BJ (cell line): Measurements from ENCODE around the gene VSX1. TPM values are rescaled to one million over a fixed set of nuclear protein-coding genes. Genes with fewer than 3 reads are reported as not detected.

Experiments
- CTCF ChIA-PET: fragments of 350-600 bp; formaldehyde crosslinking; extraction: SDS; loops from one replicate; lab custom pipeline; 2021; ENCODE audit warnings: antibody characterized with exemption, inconsistent platforms; lab: Yijun Ruan, JAX
- POLR2A ChIA-PET: fragments of 300-600 bp; sonication (Branson Sonifier 250); formaldehyde crosslinking; extraction: SDS; loops from one replicate; lab custom pipeline; 2021; ENCODE audit warnings: antibody characterized with exemption; lab: Charles Lee
- DNase-seq: peaks from one replicate; pipeline ENCODE4 v3.0.0-alpha.2; 2011; ENCODE audit warnings: low read depth
- H3K27me3 ChIP-seq: 2 replicates; pipeline ENCODE4 v1.6.0; 2011; ENCODE audit warnings: low read length; ENCODE audit not compliant: control insufficient read depth, insufficient read depth
- H3K36me3 ChIP-seq: 2 replicates; pipeline ENCODE4 v1.5.1; 2011; ENCODE audit warnings: low read length; ENCODE audit not compliant: control insufficient read depth, insufficient read depth
- H3K4me3 ChIP-seq: 2 replicates; pipeline ENCODE4 v1.5.1; 2011; ENCODE audit warnings: low read depth, mild to moderate bottlenecking, control low read depth, low read length
- CTCF ChIP-seq: IDR thresholded peaks from 2 replicates; pipeline ENCODE4 v1.5.1; 2011; ENCODE audit warnings: low read depth, mild to moderate bottlenecking, control low read depth, inconsistent platforms, low read length, moderate library complexity; ENCODE audit not compliant: insufficient read depth
- polyA plus RNA-seq: library from polyadenylated mRNA; depleted of rRNA; stranded (reverse); fragments of >200 nt; gene quantifications from 2 replicates; pipeline ENCODE4 v1.2.3, GENCODE V29; 2011

VSX1 gene
- polyA plus RNA-seq, 1 experiment, result not detected

DNA sequence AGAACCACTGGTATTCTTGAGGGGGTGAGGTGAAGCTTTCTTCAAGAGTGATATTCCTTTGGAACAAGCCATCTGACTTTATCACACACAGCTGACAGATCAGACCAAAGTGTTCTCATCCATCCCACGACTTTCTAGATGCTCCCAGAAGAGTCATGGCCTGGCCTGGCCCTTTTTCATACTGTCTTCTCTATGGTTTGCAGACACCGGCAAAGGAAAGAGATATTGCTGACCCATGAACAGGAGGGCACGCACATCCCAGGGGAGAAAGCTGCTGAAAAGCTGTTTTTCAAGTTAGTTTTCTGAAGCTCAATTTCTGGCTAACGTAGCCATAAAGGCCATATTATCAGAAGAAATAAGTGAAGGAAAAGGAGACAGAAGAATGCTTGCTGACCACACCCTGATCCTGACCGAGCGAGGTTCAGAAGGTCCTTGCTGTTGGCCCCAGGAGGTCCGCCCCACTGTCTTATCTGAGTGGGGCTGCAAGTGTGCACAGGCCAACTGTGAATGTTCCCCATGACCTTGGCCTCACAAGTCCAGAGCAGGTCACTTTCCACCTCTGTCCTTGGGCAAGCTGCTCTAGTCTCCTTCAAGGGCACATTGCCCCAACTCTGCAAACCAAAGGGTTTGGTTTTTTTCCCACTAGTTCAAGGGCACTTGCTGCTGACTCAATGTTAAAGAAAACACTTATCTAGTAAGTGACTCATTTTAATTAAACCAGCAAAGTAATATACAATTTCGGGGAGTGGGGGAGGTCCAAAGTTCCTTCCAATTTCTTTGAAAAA is 26.0 kb downstream of the VSX1 start:
- no peak overlapping the region for H3K4me3 ChIP-seq
- CTCF ChIA-PET, result interaction anchor here (1.0 to 2.2 kb wide), 2 partner anchors 10 to 62 kb away, joined by 3 to 8 read pairs; no protein-coding TSS in a partner anchor
- H3K27me3 ChIP-seq, result peaks cover 5% of the 10 kb centered on the region
- no peak for TF ChIP-seq CTCF
- no peak for DNase-seq
- no peaks in the 10 kb centered on the region for H3K36me3 ChIP-seq
- POLR2A ChIA-PET, result no interaction called here

DNA sequence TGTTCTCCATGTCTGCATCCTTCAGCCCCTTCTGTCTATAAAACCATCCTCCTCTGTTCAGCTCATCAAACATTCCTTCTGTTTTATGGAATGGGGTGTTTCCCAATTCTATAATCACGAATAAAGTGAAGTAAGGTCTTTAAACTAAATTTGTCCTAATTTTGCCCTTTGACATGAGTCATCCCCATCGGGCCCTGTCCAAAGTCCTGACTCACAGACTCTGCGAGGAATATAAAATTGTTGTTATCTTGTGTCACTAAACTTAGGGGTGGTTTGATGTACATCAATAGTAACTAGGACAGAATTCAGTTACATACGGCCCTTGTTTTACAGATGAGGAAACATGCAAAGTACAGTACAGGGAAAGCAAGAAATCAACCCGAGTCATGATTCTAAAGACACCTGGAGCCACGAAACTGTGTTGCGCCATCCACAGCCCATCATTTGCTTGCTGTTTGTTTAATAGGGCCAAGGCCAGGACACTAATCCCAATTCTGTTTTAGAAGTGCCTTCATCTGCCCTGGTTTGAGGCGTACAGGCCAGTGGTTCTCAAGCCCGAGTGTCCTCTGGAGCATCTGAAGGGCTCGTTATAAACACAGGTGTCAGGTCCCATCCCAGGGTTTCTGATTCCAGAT is 26.8 kb downstream of the VSX1 start:
- TF ChIP-seq CTCF, result no peak
- Histone ChIP-seq H3K4me3 (no peak overlapping the region), H3K27me3 (no peaks in the 10 kb centered on the region), H3K36me3 (no peaks in the 10 kb centered on the region)
- DNase-seq, result no peak
- POLR2A ChIA-PET, result no interaction called here
- CTCF ChIA-PET, result interaction anchor here (1.3 kb wide), 1 partner anchor 61 kb away, joined by 3 read pairs; no protein-coding TSS in a partner anchor

DNA sequence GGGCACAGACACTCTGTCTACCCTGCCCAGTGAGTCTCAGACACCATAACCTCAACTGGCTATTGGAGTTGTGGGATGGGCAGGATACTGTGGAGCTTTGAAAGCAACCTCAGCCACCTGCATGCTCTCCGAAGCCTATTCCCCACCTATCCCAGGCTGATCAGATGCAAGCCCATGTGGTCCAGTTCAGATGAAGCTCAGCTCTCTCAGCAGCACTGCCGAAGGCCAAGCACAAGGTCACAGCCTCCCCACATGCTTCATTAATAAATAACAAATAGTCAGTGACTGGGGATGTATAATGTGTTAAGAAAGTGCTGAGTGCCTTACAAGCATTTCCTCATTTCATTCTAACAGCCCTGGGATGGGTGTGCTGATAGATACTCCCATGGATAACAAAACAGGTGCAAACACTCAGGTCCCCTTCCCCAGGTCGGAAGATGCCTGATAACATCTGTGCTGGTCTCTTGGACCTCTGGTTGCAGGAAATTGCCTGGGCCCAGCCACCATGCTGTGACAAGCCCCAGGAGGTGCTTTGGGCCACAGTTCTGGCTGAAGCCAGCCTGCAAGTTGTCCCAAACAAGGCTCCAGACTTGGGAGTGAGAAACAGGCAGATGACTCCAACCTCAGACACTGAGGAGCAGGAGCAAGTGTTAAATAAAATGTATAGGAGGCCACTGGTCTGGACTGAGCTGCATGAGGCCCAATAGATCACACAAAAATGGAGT is 27.7 kb downstream of the VSX1 start:
- no peak for TF ChIP-seq CTCF
- DNase-seq, result no peak
- no peaks in the 10 kb centered on the region for H3K36me3 ChIP-seq
- ChIA-PET POLR2A (no interaction called here), CTCF (interaction anchor here (0.9 to 1.7 kb wide), 4 partner anchors 11 to 124 kb away, joined by 3 to 4 read pairs (median 4); no protein-coding TSS in a partner anchor)
- no peak overlapping the region for H3K4me3 ChIP-seq
- H3K27me3 ChIP-seq, result no peaks in the 10 kb centered on the region

- CTCF ChIA-PET, result interaction anchor here (0.7 to 1.7 kb wide), 5 partner anchors 12 to 125 kb away, joined by 3 to 4 read pairs (median 4); no protein-coding TSS in a partner anchor
- Histone ChIP-seq H3K4me3 (no peak overlapping the region), H3K36me3 (no peaks in the 10 kb centered on the region), H3K27me3 (no peaks in the 10 kb centered on the region)
- no peak for TF ChIP-seq CTCF
- DNase-seq, result no peak
- POLR2A ChIA-PET, result no interaction called here
These were observed 28.5 kb downstream of the VSX1 start for GRCh38 chr20:25053255-25054031.
